ENCODE results near the gene NOL8. TPM values are rescaled to one million over a fixed set of nuclear protein-coding genes. Genes with fewer than 3 reads are reported as not detected.

Gene NOL8
- total RNA-seq, 1 experiment from 2014 or later = 53.4 TPM

DNA sequence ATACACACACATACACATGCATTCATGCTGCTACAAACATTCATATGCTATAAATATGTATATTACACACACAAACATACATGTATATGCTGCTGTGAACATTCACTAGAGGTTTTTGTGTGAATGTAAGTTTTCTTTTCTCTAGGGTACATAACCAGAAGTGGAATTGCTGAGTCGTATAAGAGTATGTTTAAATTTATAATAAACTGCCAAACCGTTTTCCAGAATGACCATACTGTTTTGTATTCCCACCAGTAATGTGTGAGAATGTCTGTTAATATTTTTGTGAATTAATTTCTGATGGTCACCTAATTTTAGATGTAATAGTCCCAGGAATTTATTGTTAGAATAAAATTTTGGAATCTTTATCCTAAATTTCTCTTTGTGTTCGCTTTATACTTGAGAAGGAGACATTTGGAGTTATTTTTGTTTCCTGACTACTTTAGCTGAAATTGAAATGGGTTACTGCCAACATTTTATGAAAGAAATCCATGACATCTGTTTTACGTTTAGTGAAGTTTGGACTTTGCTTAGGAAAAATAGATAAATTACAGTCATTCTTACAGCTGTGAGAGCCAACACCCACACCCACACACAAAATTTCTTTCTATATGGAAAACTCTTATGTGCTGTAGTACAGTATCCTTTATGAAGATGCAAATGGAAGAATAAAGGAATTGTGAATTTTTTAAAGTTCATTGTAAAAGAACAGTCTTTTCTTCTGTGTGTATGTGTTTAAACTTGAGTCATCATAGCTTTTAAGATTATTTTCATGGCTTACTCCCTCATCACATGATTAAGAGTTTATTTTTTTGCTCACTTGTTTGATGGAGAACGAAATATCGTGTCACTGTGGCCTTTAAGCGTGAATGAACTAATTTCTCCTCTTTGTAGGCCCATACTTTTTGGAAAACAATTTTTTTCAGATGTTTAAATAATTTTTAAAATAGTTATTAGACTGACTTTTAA, 24.9 kb upstream of the NOL8 start:
- no peak overlapping the region for H2AFZ ChIP-seq (ENCODE audit: low read length)
- no peaks in the 10 kb centered on the region for H4K20me1 ChIP-seq (ENCODE audit: insufficient read depth, low read depth, low read length)
- no peaks in the 10 kb centered on the region for H3K9me3 ChIP-seq (ENCODE audit: low read length)
- H3K79me2 ChIP-seq (ENCODE audit: low read length) = peaks cover 13% of the 10 kb centered on the region
- no peaks in the 10 kb centered on the region for H3K4me1 ChIP-seq (ENCODE audit: low read length)
- no peak for DNase-seq
- H3K9ac ChIP-seq (ENCODE audit: low read length) = no peak overlapping the region
- H3K27me3 ChIP-seq (ENCODE audit: low read length) = no peaks in the 10 kb centered on the region
- no peak overlapping the region for H3K27ac ChIP-seq (ENCODE audit: low read length)
- no peaks in the 10 kb centered on the region for H3K9me2 ChIP-seq (replicated peaks; ENCODE audit: insufficient read depth, low read length)
- H3K4me2 ChIP-seq (ENCODE audit: low read depth, low read length, poor library complexity, severe bottlenecking) = no peak overlapping the region
- no peak overlapping the region for H3K4me3 ChIP-seq (ENCODE audit: low read length)
- H3K36me3 ChIP-seq (ENCODE audit: insufficient read depth, low read length) = peaks cover 35% of the 10 kb centered on the region

- peak; percentile 11 for DNase-seq
- Histone ChIP-seq H3K9ac (ENCODE audit: low read length) (no peak overlapping the region), H3K27me3 (ENCODE audit: low read length) (no peaks in the 10 kb centered on the region), H3K79me2 (ENCODE audit: low read length) (peaks cover 22% of the 10 kb centered on the region), H3K27ac (ENCODE audit: low read length) (no peak overlapping the region), H3K9me3 (ENCODE audit: low read length) (no peaks in the 10 kb centered on the region), H3K4me1 (ENCODE audit: low read length) (no peaks in the 10 kb centered on the region), H2AFZ (ENCODE audit: low read length) (no peak overlapping the region), H4K20me1 (ENCODE audit: insufficient read depth, low read depth, low read length) (no peaks in the 10 kb centered on the region), H3K4me2 (ENCODE audit: low read depth, low read length, poor library complexity, severe bottlenecking) (no peak overlapping the region), H3K36me3 (ENCODE audit: insufficient read depth, low read length) (peaks cover 22% of the 10 kb centered on the region), H3K9me2 (replicated peaks; ENCODE audit: insufficient read depth, low read length) (no peaks in the 10 kb centered on the region), H3K4me3 (ENCODE audit: low read length) (no peak overlapping the region)
Measured at GRCh38 chr9:92345582-92345981, 20.4 kb upstream of the NOL8 start.

- no peak overlapping the region for H3K4me3 ChIP-seq (ENCODE audit: low read length)
- peak; percentile 49 for DNase-seq
- no peak overlapping the region for H3K4me2 ChIP-seq (ENCODE audit: low read depth, low read length, poor library complexity, severe bottlenecking)
- no peak overlapping the region for H3K27ac ChIP-seq (ENCODE audit: low read length)
- H3K4me1 ChIP-seq (ENCODE audit: low read length) = no peaks in the 10 kb centered on the region
- no peaks in the 10 kb centered on the region for H4K20me1 ChIP-seq (ENCODE audit: insufficient read depth, low read depth, low read length)
- H3K9me2 ChIP-seq (replicated peaks; ENCODE audit: insufficient read depth, low read length) = no peaks in the 10 kb centered on the region
- H3K9ac ChIP-seq (ENCODE audit: low read length) = no peak overlapping the region
- H2AFZ ChIP-seq (ENCODE audit: low read length) = no peak overlapping the region
- H3K27me3 ChIP-seq (ENCODE audit: low read length) = no peaks in the 10 kb centered on the region
- H3K36me3 ChIP-seq (ENCODE audit: insufficient read depth, low read length) = peaks cover 42% of the 10 kb centered on the region
- H3K9me3 ChIP-seq (ENCODE audit: low read length) = no peaks in the 10 kb centered on the region; the same call in 1 of the 2 replicates
- peaks cover 12% of the 10 kb centered on the region for H3K79me2 ChIP-seq (ENCODE audit: low read length)
Measured at GRCh38 chr9:92342825-92343488, 17.8 kb upstream of the NOL8 start.

DNA sequence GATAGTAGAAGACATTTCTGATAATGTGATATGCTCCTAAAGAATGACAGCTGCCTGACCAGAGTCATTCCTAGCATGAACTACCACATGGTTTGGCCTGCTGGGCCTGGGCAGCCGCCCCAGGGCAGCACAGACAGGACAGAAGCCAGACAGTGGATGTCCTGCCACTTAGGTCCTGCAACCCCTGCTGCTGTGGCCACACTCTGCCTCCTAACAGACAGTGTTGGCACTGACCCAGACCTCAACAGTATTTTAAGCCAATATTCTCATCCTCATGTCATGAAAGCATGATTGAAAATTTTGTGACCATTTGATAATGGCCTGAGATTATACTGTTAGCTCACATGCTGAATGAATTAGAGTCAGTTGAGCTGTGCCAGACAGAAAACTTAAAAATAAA, 16.4 kb upstream of the NOL8 start:
- Histone ChIP-seq H3K79me2 (ENCODE audit: low read length) (peaks cover 10% of the 10 kb centered on the region), H3K4me1 (ENCODE audit: low read length) (no peaks in the 10 kb centered on the region), H3K9me2 (replicated peaks; ENCODE audit: insufficient read depth, low read length) (no peaks in the 10 kb centered on the region), H3K9ac (ENCODE audit: low read length) (no peak overlapping the region), H3K27me3 (ENCODE audit: low read length) (no peaks in the 10 kb centered on the region), H2AFZ (ENCODE audit: low read length) (no peak overlapping the region), H3K36me3 (ENCODE audit: insufficient read depth, low read length) (peaks cover 47% of the 10 kb centered on the region), H3K9me3 (ENCODE audit: low read length) (no peaks in the 10 kb centered on the region; the same call in 1 of the 2 replicates), H3K4me3 (ENCODE audit: low read length) (no peak overlapping the region), H3K4me2 (ENCODE audit: low read depth, low read length, poor library complexity, severe bottlenecking) (no peak overlapping the region), H3K27ac (ENCODE audit: low read length) (no peak overlapping the region), H4K20me1 (ENCODE audit: insufficient read depth, low read depth, low read length) (no peaks in the 10 kb centered on the region)
- DNase-seq = no peak

DNA sequence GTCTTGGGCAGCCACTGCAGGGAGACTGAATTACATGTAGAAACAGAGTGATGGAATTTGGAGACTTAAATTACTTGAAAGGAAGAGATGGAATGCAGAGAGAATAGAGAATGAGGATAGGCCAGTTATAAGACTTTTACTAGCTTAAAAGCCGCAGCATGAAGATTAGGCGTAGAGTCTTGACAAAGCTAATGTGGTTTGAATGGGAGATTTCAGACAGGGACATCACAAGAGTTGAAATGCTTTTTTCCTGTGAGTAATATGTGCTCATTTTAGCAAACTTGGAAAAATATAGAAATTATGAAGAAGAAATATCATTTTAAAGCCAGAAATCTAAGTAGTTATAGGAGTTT, 8.1 kb upstream of the NOL8 start:
- no peak for DNase-seq
- H3K36me3 ChIP-seq (ENCODE audit: insufficient read depth, low read length) = peaks cover 47% of the 10 kb centered on the region
- peaks cover 5% of the 10 kb centered on the region for H3K4me1 ChIP-seq (ENCODE audit: low read length)
- H3K4me3 ChIP-seq (ENCODE audit: low read length) = no peak overlapping the region
- no peak overlapping the region for H3K9ac ChIP-seq (ENCODE audit: low read length)
- H4K20me1 ChIP-seq (ENCODE audit: insufficient read depth, low read depth, low read length) = no peaks in the 10 kb centered on the region
- H2AFZ ChIP-seq (ENCODE audit: low read length) = no peak overlapping the region
- peaks cover 56% of the 10 kb centered on the region for H3K79me2 ChIP-seq (ENCODE audit: low read length)
- no peaks in the 10 kb centered on the region for H3K9me3 ChIP-seq (ENCODE audit: low read length)
- no peaks in the 10 kb centered on the region for H3K9me2 ChIP-seq (replicated peaks; ENCODE audit: insufficient read depth, low read length)
- H3K27ac ChIP-seq (ENCODE audit: low read length) = no peak overlapping the region
- H3K4me2 ChIP-seq (ENCODE audit: low read depth, low read length, poor library complexity, severe bottlenecking) = no peak overlapping the region
- no peaks in the 10 kb centered on the region for H3K27me3 ChIP-seq (ENCODE audit: low read length)

DNA sequence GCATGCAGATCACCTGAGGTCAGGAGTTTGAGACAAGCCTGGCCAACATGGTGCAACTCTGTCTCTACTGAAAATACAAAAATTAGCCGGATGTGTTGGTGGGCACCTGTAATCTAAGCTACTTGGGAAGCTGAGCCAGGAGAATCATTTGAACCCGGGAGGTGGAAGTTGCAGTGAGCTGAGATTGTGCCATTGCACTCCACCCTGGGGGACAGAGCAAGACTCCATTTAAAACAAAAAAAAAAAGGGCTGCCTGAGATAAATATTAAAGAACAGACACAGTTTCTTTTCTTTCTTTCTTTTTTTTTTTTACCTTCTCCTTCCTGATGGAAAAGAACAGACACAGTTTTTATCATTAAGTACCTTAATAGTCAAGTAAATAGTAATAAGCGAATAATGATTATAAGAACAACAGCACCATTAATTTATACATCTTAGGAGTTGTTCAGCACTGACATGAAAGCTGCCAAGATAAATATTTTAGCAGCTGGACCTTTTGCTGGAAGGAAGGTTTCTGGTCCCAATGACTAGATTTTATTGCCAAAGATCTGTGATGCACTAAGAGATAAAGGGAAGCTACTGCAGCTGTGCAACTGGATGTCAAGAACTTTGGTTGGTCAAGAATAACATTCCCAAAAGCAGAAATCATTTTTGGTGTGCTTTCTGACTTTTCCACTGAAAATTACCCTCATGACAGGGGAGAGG, 7.6 kb upstream of the NOL8 start:
- H3K36me3 ChIP-seq (ENCODE audit: insufficient read depth, low read length) = peaks cover 42% of the 10 kb centered on the region
- peaks cover 10% of the 10 kb centered on the region for H3K4me1 ChIP-seq (ENCODE audit: low read length)
- DNase-seq = no peak
- no peak overlapping the region for H3K4me2 ChIP-seq (ENCODE audit: low read depth, low read length, poor library complexity, severe bottlenecking)
- no peak overlapping the region for H3K9ac ChIP-seq (ENCODE audit: low read length)
- H2AFZ ChIP-seq (ENCODE audit: low read length) = no peak overlapping the region
- H3K27me3 ChIP-seq (ENCODE audit: low read length) = no peaks in the 10 kb centered on the region
- H3K9me3 ChIP-seq (ENCODE audit: low read length) = no peaks in the 10 kb centered on the region
- no peaks in the 10 kb centered on the region for H3K9me2 ChIP-seq (replicated peaks; ENCODE audit: insufficient read depth, low read length)
- peaks cover 61% of the 10 kb centered on the region for H3K79me2 ChIP-seq (ENCODE audit: low read length)
- no peak overlapping the region for H3K27ac ChIP-seq (ENCODE audit: low read length)
- no peaks in the 10 kb centered on the region for H4K20me1 ChIP-seq (ENCODE audit: insufficient read depth, low read depth, low read length)
- H3K4me3 ChIP-seq (ENCODE audit: low read length) = no peak overlapping the region

DNA sequence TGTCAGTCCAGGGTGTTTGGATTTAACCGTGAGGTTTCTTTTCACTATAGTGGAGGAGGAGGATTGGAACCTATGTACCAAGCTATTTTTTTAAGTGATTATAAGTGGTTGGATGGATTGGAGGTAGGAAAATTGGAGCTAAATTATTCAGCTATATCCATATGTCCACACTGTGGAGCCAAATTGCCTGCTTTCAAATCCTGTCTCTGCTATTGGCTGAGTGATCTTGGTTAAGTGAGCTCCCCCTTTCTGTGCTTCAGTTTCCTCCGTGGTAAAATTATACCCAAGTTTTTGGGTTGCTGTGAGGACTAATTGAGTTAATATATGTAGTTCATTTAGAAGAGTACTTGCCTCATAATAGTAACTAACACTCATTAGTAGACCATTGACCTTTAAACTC, 3.1 kb upstream of the NOL8 start:
- peak overlapping the region; percentile 96 for H3K4me2 ChIP-seq (ENCODE audit: low read depth, low read length, poor library complexity, severe bottlenecking)
- peak overlapping the region; percentile 75 for H3K4me3 ChIP-seq (ENCODE audit: low read length)
- H3K36me3 ChIP-seq (ENCODE audit: insufficient read depth, low read length) = peaks cover 11% of the 10 kb centered on the region
- no peaks in the 10 kb centered on the region for H3K9me2 ChIP-seq (replicated peaks; ENCODE audit: insufficient read depth, low read length)
- peak overlapping the region; percentile 42; the same call in 1 of the 2 replicates for H3K27ac ChIP-seq (ENCODE audit: low read length)
- H3K27me3 ChIP-seq (ENCODE audit: low read length) = no peaks in the 10 kb centered on the region
- H3K9ac ChIP-seq (ENCODE audit: low read length) = peak overlapping the region; percentile 81
- peaks cover 86% of the 10 kb centered on the region for H3K79me2 ChIP-seq (ENCODE audit: low read length)
- DNase-seq = peak; percentile 72
- H3K9me3 ChIP-seq (ENCODE audit: low read length) = no peaks in the 10 kb centered on the region
- H2AFZ ChIP-seq (ENCODE audit: low read length) = no peak overlapping the region
- H4K20me1 ChIP-seq (ENCODE audit: insufficient read depth, low read depth, low read length) = no peaks in the 10 kb centered on the region
- H3K4me1 ChIP-seq (ENCODE audit: low read length) = peaks cover 35% of the 10 kb centered on the region

Data from Karpas-422 (cell line).